GM21786 (cell line): ENCODE measurements around the gene IGF2BP1.

Experiments used
- ATAC-seq: cut with Tn5 transposase; IDR thresholded peaks from one replicate; pipeline ENCODE4 v1.9.1; 2021; ENCODE audit not compliant: unreplicated experiment

The IGF2BP1 gene

DNA sequence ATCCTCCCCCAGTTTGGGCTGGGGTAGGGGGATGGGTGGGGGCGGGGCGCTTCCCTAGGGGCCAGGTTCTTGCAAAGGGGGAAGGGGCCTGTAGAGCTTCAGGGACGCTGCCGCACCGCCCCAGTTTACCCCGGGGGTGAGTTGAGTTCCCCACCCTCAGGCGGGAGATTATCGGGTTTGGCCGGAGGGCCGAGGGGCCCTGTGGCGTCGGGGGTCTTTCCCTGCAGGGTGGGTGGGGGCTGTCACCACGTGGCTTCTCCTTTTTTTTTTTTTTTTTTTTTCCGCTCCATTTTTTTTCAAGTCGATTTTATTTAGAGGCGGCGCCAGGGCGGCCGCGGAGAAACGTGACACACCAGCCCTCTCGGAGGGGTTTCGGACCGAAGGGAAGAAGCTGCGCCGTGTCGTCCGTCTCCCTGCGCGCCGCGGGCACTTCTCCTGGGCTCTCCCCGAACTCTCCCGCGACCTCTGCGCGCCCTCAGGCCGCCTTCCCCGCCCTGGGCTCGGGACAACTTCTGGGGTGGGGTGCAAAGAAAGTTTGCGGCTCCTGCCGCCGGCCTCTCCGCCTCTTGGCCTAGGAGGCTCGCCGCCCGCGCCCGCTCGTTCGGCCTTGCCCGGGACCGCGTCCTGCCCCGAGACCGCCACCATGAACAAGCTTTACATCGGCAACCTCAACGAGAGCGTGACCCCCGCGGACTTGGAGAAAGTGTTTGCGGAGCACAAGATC, at the start of gene IGF2BP1:
IGF2BP1 (plus strand) TSS at position 283 of the 724 bp plus-strand sequence; CDS start at position 644, 361 bp downstream.
- no peak for ATAC-seq

DNA sequence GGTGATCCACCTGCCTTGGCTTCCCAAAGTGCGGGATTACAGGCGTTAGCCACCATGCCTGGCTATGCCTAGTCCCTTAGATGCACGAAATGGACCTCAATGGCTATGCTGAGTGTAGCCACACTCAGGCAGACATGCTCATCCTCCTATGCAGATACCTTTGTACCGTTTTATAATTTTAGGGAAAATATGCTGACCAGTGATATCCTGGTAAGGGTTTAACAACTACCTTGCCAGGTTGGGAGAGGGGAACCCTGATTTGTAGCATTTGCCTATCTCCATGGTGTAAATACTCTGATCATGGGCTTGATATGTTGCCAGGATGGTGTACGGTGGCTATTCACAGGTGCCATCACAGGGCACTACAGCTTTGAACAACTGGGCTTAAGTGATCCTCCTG, 45.6 kb upstream of the IGF2BP1 start:
- no peak for ATAC-seq

DNA sequence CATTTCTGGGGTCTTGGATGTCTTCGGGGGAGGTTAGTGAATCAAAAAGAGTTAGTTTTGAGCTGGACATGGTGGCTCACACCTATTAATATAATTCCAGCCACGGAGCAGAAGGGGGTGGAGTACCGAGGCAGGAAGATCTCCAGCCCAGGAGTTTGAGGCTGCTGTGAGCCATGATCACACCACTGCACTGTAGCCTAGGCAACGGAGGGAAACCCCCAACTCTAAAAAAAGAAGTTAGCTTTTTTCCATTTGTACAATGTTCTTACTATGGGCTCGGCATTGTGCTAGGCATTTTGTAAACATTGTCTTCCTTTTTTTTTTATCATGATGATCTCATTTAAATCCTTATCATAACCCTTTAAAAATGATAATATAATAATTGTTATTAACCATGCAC, 44.3 kb upstream of the IGF2BP1 start:
- no peak for ATAC-seq

DNA sequence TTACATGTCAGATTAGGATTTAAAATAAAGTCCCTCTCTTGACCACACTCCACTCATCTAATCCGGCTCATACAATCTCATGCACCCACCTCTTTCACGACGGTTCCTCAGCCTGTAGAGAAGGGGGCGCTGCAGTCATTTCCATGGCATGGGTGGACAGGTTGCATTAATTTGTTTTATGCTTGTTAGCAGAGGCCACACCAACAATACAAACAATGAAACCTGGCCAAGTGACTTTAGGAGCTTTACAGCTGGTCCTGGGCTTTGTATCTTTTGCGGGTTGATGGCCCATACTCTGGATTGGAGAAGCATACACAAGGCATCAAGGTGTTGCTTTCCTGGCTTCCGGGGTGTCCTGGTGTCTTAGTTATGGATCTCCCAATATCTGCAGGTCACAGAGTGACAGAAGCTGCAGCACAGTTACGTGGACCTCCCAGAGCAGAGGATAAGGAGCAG, 42.9 kb upstream of the IGF2BP1 start:
- ATAC-seq = no peak

DNA sequence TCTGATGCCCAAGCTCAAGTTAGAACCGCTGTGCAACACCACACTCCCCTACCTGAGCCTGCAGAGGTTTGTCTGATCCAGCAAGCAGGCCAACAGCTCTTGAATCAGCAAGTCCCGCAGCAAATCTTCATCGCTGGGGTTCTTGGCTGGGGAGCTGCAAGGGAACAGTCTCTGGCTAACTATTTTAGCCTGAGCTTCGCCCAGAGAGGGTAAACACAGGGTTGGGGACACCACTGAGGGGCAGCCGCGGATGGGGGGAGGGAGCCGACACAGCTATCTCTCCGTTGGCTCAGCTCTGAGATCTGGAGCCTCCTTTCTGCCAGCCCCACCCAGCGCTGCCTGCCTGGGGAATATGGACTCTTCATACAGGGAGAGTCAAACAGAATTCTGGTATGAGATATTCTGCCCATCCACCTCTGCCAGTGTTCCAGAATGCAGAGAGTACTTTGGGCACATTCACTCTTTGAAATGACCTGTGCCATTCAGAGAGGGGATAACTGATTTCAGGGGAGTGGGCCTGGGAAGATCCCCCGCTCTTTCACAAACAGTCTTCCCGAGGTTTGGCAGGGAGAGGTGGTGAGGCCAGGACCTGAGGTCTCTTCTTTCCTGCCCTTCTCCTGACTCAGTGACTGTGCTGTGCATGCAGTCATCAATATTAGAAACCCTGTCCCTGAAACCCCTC, 36.2 kb upstream of the IGF2BP1 start:
- ATAC-seq = no peak

DNA sequence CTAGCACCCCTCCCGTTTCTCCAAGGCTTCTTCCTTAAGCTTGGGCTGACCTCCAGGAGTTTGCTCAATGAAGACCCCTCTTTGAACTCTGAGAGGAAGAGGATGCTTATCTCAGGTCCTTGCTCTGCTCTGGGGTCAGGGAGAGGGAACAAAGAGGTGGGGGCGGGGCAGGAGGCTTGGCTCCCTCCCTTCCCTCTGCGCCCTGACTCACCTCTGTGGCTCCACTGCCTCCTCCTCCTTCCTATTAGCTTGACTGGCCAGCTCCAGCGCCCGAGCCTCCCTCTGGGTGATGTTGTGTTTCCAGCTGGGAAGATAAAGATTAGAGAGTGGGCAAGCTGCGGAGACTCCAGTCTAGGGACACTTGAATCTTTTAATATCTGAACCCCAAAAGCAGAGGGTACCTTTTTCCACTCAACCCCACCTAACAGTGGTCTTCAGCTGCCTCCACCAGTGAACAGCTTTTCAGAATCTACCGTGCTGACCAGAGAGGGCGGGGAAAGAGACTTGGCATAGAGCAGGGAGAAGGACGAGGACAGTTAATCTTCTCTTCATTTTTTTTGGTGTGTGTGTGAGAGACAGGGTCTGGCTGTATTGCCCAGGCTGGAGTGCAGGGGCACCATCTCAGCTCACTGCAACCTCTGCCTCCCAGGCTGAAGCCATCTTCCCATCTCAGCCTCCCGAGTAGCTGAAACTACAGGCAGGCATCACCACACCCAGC, 35.5 kb upstream of the IGF2BP1 start:
- no peak for ATAC-seq

DNA sequence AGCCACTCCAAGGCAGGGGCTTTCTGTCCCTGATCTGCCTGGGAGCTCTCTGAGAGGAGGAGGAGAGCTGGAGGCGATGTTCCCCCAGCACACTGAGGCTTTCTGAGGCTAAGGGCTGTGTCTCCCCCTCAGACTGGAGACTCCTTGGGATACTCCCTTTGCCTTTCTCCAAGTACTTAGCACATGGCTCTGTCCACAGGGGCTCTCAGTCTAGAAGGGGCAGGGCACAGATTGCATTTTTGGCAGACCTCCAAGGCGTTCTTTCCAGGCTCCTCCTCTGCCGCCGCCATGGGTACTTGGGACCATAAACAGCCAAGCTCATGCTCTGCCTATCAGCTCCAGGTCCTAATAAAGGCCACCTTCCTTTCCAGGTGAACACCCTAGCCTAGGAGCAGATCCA, 27.0 kb upstream of the IGF2BP1 start:
- no peak for ATAC-seq

DNA sequence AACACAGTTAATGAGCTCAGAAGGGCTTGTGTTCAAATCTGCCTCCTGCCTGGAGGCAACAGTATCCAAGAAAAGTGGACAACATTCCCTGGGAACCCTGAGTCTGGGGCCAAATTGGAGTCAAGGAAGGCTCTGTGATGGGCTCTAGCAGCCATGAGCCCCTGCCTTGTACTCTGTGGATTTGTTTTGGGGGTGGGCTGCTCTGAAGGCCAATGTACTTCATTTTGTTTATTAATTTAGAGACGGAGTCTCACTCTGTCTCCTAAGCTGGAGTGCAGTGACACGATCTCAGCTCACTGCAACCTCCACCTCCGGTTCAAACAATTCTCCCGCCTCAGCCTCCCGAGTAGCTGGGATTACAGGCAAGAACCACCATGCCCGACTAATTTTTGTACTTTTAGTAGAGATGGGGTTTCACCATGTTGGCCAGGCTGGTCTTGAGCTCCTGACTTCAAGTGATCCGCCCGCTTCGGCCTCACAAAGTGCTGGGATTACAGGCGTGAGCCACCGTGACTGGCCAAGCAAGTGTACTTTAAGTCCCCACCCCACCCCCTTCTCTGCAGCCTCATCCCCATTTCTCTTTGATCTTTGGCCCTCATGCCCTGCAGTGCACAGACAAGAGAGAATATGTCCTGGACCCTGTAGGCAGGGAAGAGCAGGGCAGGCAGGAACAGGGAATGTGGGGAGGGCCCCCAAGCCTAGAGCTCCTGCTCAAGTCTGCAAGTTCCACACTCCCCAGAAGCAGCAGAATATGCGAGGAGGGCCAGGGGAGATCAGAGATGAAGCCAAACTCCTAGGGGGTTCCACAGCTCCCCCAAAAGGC, 26.1 kb upstream of the IGF2BP1 start:
- ATAC-seq = no peak

DNA sequence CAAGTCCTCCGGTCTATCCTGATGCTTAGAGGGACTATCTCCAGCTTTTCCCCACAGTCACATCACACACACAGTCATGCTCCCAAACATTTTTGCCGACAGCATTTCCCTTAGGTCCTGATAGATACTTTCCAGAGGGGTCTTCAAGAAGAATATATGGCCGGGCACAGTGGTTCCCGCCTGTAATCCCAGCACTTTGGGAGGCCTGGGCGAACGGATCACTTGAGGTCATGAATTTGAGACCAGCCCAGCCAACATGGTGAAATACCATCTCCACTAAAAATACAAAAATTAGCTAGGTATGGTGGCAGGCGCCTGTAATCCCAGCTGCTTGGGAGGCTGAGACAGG, 24.5 kb upstream of the IGF2BP1 start:
- ATAC-seq = no peak

DNA sequence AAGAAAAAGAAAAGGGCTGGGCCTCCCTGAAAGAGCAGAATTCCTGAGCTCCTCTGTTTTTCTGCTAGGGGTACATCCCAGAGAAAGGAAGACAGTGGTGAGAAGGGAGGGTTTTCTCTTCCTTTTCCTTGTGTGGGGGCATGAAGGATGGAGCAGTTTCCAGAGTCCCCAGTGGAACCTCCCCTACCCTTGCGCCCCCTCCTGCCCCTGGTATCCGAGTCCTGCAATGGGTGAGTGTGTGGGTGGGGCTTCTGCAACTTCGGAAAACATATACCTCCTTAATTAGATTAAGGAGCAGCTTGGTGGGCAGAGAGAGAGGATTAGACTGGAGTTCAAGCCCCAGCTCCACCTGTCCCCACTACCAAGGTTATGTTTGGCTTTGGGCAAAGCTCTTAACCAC, 23.4 kb upstream of the IGF2BP1 start:
- ATAC-seq = no peak

DNA sequence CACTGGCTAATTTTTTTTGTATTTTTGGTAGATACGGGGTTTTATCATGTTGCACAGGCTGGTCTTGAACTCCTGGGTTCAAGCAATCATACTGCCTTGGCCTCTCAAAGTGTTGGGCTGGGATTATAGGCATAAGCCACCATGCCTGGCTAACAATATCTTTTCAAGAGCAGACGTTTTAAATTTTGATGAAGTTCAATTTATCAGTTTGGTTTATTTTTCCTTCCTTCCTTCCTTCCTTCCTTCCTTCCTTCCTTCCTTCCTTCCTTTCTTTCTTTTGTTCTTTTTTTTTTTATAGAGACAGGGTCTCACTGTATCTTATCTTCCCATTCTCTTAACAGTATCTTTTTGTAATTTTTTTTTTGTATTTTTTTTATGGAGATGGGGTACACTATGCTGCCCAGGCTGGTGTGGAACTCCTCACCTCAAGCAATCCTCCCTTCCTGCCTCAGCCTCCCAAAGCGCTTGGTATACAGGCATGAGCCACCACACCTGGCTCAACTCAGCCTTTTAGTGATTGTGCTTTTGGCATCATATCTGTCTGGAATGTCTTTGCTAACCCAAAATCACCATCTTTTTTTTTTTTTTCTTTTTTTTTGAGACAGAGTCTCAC, 15.2 kb upstream of the IGF2BP1 start:
- no peak for ATAC-seq

DNA sequence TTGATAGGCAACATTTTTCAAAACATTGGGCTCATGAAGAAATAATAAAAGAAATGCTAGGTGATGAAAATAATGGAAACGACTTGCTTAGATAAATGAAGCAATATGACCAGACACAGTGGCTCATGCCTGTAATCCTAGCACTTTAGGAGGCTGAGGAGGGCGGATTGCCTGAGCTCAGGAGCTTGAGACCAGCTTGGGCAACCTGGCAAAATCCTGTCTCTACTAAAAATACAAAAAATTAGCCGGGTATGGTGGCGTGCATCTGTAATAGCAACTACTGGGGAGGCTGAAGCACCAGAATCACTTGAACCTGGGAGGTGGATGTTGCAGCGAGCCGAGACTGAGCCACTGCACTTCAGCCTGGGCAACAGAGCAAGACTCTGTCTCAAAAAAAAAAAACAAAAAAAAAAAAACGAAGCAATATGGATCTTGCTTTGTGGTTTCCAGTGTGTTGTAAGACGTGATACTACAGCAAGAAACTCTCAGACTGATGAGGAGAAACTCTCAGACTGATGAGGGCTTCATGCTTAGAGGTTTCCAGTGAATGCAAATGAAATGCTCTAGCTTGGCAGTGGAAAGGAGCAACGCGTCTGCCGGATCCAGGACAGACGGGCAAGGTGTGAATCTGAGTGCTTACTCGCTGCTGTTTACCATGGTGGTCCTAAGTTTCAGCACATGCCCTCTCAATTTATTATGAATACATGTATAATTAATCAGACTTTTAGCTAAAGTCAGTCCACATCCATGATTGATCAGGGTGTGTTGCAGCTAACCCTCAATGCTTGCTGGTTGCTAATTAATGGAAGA, 11.5 kb upstream of the IGF2BP1 start:
- ATAC-seq = no peak

DNA sequence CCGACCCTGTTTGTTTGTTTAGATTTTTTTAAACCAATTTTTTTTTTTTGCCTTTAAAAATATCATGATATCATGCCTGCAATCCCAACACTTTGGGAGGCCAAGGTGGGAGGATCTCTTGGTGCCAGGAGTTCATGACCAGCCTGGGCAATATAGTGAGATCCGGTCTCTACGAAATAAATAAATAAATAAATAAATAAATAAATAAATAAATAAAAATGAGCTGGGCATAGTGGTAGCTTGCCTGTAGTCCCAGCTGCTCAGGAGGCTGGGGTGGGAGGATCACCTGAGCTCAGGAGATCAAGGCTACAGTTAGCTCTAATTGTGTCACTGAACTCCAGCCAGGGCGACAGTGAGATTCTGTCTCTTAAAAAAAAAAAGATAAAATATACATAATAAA, 8.1 kb upstream of the IGF2BP1 start:
- ATAC-seq = no peak

DNA sequence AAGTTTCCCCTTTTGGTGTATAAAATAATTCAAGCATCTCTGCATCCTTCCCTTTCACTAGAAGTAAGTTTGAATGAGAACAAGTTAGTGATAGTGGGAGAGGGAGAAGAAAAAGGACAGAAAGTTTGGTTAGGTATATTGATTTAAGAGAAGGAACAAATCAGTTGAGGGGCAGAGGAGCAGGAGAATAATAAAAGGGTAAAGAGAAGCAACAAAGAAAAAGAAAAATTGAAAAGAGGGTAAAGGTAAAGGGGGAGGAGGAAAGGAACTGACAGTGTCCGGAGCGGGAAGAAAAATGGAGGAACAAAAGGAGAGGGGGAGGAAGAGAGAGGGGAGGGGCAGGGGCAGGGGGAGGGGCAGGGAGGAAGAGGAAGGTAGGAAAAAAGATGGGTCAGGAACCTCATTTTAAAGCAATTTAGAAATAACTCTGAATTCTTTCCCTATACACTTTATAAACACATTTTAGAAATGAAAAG, 6.3 kb upstream of the IGF2BP1 start:
- ATAC-seq = no peak

DNA sequence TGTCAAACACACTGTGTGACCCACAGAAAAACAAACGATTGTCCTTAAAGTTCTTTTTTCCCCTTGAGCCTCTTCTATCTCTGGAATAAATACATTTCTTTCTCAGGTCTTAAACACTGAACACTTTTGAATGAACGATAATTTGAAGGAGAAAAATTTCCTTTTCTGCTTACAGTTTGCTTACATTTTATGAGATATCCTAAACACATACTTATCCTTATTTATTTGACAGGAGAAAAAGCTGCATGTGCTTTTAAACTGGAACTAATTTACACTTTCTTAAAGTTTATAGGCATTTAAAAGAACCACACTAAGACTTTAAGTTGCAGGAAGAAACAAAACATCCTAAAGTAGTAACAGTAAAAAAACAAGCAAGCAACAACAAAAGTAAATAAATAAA, 4.7 kb upstream of the IGF2BP1 start:
- ATAC-seq = no peak

DNA sequence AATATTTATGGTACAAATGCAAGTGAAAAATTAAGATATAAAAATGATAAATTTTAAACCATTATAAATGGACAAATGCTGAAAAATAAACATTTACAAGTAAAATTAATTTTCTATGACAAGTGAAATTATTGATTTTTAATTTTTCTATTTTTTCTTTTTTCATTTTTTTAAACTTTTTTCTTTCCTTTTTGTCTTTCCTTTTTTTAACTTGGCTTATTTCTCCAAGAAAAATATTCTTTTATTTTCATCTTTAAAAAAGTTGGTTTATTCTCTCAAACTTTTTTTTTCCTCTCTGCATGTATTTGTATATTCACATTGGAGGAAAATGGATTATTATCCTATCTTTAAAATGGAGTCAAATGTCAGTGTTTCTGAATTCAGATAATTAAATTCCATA, 3.9 kb upstream of the IGF2BP1 start:
- no peak for ATAC-seq

DNA sequence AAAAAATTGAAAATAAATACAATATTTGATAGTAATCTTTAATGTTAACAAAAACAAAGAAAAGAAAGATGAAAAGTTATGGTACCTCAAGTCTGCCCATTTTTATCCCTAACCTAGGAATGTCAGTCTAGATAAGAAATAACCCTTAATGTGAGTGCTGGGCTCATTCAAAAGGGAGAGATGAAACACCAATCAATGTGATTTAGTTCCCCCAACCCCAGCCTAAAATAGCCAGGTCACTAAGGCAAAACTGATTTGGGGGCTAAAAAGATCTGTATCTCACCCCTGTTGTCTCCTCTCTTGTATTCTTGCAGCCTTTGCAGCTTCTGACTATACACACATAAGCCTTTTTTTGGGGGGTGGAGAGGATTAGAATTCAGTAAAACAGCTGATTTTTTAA, 3.2 kb upstream of the IGF2BP1 start:
- ATAC-seq = no peak

DNA sequence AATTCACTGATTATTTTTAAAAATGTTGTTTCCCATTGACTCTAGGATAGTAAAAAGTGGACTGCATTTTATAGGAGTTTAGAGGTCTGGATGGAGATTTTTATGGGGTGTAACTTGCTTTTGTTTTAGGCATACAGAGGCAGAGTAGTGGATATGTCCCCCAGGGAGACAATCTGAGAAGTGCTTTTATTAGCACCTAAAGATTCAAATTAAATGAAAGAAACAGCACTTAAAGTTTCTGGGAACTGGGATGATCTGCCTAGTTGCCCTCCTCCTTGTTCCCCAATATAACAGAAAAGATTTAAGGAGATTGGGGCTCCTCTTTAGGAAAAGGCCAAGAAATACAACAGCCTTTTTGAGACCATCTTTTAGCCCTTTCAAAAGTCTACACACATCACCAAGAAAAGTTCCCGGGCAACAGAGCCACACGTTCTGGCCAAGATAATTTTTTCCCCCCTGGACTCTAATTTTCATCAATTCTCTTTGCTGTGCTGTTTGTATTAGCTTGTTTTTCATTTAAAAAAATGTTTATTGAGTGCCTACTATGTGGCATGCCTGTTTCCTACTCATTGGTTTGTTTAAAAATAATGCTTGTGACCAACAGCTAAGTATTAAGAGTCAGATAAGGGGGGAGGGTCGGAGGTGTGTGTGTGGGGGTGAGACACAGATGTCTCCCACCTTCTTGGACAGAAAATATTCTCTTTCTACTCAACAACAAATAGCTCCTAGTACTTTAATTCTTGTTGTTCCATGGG, 2.5 kb upstream of the IGF2BP1 start:
- no peak for ATAC-seq

DNA sequence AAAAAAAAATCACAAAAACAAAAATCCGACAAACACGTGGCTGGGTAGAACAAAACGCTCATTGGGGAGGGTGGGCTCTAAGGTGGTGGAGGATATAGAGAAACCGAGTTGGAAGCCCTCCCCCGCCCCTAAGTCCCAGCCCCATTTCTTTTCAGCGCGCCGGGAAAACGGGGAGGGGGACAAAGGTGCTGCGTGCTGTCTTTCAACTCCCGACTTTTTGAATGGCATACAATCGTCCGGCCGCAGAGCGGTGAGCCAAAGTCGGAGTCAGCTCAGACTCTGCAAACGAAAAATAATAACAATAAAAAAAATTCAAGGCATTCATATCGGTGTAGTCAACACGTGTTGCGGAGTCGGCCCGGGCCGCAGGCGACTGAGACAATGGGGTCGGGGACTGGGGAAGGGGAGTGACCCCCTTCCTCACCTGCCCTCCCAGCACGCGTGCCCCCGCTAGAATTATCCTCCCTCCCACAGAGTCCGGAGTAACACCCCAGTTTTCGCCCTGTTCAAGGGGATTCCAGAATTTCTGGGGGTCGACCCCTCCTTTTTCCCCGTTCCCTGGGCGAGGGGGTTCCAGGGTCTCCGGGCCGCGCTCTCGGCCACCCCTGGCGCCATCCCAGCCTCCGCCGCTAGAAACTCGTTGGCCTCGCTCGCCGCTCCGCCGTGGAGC, 1.7 kb upstream of the IGF2BP1 start:
- no peak for ATAC-seq
